ENCODE data around the gene PRKAR1B.
A peak's percentile ranks its signal among the peaks of the same experiment; 100 is the strongest.

The PRKAR1B gene

DNA sequence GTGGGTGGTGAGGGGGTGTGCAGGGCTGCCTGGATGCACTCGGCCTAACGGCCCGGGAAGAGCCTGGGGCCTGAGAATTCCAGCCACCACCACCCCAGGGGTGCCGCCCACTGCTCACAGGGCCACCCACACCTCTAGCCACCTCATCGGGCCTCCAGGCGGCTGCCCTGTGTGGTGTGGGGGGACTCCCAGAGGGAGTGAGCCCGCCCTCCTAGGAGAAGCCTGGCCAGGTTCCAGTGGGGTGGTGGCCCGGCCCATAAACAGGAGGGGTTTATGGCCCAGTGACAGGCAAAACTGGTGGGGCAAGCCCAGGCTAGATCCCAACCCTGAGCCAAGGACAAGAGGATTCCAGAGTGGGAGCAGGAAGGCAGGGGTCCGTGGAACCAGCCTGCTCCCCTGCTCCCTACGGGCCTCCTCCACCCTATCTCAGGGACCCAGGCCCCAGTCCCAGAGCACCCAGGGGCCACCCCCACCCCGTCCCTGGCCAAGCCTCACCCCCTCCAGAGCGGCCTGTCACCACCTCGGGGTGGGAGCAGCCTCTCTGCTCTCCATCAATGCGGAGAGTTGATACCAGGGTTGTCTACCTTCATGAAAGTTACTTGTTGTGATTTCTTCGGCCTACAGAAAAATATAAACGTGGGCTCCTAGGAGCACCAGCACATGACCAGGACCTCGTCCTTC, 187.2 kb downstream of the PRKAR1B start:
- TF ChIP-seq, protein P1, sequence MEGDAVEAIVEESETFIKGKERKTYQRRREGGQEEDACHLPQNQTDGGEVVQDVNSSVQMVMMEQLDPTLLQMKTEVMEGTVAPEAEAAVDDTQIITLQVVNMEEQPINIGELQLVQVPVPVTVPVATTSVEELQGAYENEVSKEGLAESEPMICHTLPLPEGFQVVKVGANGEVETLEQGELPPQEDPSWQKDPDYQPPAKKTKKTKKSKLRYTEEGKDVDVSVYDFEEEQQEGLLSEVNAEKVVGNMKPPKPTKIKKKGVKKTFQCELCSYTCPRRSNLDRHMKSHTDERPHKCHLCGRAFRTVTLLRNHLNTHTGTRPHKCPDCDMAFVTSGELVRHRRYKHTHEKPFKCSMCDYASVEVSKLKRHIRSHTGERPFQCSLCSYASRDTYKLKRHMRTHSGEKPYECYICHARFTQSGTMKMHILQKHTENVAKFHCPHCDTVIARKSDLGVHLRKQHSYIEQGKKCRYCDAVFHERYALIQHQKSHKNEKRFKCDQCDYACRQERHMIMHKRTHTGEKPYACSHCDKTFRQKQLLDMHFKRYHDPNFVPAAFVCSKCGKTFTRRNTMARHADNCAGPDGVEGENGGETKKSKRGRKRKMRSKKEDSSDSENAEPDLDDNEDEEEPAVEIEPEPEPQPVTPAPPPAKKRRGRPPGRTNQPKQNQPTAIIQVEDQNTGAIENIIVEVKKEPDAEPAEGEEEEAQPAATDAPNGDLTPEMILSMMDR (IDR thresholded peaks at IDR 0.05; ENCODE audit: insufficient read depth, low read depth, low read length, missing control alignments), result no peak
- no peak overlapping the region for H3K4me3 ChIP-seq (ENCODE audit: low read length)
- DNase-seq (ENCODE audit: low read depth), result peak; percentile 97

DNA sequence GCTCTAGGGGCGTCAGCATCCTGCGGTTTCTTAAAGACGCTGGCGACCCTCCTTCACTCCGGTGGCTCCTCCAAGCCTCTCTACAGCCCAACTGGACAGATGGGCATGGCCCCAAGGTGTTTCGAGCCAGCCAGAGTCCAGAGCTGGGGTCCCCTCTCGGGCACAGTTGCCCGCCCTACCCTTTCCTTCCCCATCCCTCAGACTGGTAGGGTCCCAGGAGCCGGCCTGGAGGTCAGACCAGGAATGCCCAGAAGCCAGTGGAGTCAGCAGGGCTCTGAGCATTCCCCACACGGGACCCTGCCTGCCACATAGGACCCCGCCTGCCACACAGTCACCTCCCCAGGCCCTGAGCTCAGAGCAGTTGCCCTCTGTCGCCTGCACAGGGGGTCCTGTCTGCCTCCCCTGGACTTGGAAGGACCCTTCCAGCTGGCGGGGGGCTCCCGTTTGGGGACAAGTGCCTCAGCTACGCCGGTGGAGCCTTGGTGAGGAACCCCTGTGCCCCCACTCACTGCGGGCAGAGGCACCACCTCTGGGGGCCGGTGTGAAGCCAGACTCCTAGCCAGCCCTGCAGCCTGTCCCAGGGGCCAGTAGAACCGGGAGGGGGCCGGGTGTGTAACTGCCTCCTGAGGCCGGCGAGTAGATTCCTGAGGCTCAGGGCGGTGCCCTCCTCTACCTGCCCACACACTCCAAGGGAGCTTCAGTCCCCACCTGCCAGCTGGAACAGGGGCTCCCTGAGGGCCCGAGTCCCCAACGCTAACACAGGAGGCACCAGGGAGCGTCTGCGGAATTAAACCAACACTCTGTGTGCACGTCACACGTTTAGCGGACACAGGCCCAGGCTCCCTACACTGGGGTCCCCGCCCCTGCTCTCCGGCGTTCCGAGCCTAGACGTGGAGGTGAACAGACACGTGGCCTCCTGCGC, 188.1 kb downstream of the PRKAR1B start:
- peak overlapping the region; percentile 31 for H3K4me3 ChIP-seq (ENCODE audit: low read length)
- DNase-seq (ENCODE audit: low read depth), result peak; percentile 74
- TF ChIP-seq, protein P1 (IDR thresholded peaks at IDR 0.05; ENCODE audit: insufficient read depth, low read depth, low read length, missing control alignments), result no peak

DNA sequence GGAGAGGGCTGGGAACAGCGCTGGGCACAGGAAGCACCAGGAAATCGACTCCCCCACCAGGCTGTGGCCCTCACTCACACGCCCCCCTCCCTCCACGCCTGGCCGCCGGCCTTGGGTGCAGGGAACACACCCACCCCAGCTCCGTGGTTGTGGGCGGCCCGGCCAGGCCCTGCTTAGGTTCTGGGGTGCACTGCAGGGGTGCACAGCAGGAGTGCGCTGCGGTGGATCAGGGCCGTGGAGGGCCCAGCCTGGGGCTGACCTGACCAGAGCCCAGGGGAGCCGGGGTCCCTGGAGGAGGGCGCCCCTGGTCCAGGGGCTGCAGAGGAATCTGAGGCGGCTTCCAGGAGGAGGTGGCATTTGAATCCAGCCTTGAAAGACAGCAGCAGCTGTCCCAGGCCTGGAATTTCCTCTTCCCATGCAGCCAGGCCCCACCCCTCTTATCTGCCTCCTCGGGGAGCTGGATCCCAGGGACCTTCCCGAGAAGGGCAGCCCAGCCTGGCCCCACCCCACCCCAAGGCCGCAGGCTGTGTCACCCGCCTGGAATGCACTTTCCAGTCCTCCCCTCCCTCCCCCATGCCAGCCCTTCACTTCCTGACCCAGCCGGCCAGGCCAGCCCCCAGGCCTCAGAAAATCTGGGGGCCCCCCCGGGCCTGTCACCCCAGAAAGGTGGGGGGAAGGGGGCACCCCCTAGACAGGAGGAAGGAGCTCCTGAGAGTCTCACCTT, 189.0 kb downstream of the PRKAR1B start:
- TF ChIP-seq, protein P1 (IDR thresholded peaks at IDR 0.05; ENCODE audit: insufficient read depth, low read depth, low read length, missing control alignments), result no peak
- no peak overlapping the region for H3K4me3 ChIP-seq (ENCODE audit: low read length)
- DNase-seq (ENCODE audit: low read depth), result peak; percentile 90

DNA sequence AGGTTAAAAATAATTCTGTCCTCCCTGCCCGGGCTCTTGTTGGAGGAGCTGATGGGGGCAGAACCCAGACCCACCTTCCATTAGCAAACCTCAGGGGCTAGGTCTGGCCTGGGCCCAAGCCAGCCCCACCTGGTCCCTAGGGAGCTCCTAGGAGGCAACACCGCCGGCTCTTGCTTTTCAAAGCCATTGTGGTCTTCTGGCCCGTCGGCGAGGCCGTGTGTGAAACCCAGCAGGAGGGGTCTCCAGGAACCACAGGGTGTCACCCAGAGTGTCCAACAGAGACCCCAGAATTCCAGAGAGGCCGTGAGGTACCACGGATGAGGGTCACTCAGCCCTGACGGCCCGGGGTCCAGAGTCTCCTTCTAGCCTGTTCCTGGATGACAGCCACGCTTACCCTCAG, 190.8 kb downstream of the PRKAR1B start:
- H3K4me3 ChIP-seq (ENCODE audit: low read length), result no peak overlapping the region
- DNase-seq (ENCODE audit: low read depth), result no peak
- TF ChIP-seq, protein P1 (IDR thresholded peaks at IDR 0.05; ENCODE audit: insufficient read depth, low read depth, low read length, missing control alignments), result no peak

DNA sequence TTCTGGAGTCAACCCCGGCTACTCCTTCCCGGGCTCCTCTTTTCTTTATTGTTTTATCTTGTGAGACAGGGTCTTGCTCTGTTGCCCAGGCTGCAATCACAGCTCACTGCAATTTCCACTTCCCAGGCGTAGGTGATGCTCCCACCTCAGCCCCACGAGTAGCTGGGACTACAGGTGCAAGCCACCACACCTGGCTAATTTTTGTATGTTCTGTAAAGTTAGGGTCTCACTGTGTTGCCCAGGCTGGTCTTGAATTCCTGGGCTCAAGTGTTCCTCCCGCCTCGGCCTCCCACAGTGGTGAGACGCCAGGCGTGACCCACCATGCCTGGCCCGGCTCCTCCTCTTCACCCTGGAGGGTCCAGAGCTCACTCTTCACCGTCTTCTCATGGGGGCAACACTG, 192.1 kb downstream of the PRKAR1B start:
- TF ChIP-seq, protein P1 (IDR thresholded peaks at IDR 0.05; ENCODE audit: insufficient read depth, low read depth, low read length, missing control alignments), result no peak
- no peak for DNase-seq (ENCODE audit: low read depth)

DNA sequence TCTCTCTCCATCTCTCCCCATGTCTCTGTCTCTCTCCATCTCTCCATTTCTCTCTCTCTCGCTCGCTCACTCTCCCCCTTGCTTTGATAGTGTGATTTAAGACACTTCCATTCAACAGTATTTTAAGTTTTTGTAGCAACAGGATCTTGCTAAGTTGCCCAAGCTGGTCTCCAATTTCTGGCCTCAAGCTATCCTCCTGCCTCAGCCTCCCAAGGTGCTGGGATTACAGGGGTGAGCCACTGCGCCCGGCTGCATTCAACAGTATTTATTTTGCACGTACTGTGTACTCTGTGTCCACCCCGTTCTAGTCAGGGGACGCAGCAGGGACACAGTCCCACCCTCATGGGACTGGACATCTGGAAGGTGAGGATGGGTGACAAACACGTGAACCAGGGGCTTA, 193.0 kb downstream of the PRKAR1B start:
- no peak for DNase-seq (ENCODE audit: low read depth)
- no peak overlapping the region for H3K4me3 ChIP-seq (ENCODE audit: low read length)
- TF ChIP-seq, protein P1 (IDR thresholded peaks at IDR 0.05; ENCODE audit: insufficient read depth, low read depth, low read length, missing control alignments), result no peak

More for the DNA sequence above, 192.1 kb downstream of the PRKAR1B start:
- no peak overlapping the region for H3K4me3 ChIP-seq (ENCODE audit: low read length)
